Left ventricle myocardium inferior (tissue), 1 donor: ENCODE measurements around the gene OR52J3. TPM values are rescaled to one million over a fixed set of nuclear protein-coding genes. Genes with fewer than 3 reads are reported as not detected.
A peak's percentile ranks its signal among the peaks of the same experiment; 100 is the strongest.

Source experiments
- DNase-seq: peaks from one replicate; pipeline ENCODE4 v3.0.0-alpha.2; 2020
- H3K27ac ChIP-seq: fragments of 200-600 bp; replicated peaks from 2 replicates; pipeline ENCODE4 v1.8.0; 2021
- H3K27me3 ChIP-seq: fragments of 200-600 bp; 2 replicates; pipeline ENCODE4 v1.8.0; 2021; ENCODE audit warnings: low read depth
- H3K36me3 ChIP-seq: fragments of 200-600 bp; 2 replicates; pipeline ENCODE4 v1.8.0; 2021
- H3K4me1 ChIP-seq: fragments of 200-600 bp; 2 replicates; pipeline ENCODE4 v1.8.0; 2021
- H3K4me3 ChIP-seq: fragments of 200-600 bp; 2 replicates; pipeline ENCODE4 v1.8.0; 2021; ENCODE audit warnings: mild to moderate bottlenecking, moderate library complexity
- H3K9me3 ChIP-seq: fragments of 200-600 bp; replicated peaks from 2 replicates; pipeline ENCODE4 v1.8.0; 2021
- intact Hi-C: fragments of 100-400 bp; cut with micrococcal nuclease; formaldehyde crosslinking; loops from one replicate; pipeline ENCODE4 v1.11.0; 2022
- long read RNA-seq: library from polyadenylated mRNA; unstranded; transcript quantifications from one replicate; pipeline ENCODE4 v2.0.0, GENCODE V29; 2021
- total RNA-seq: library from RNA; stranded (reverse); fragmentation: NEBNext Ultra II Directional; extraction: Animal tissue kit (Norgen Biotek cat#: 25700); gene quantifications from one replicate; pipeline ENCODE4 v1.2.1, GENCODE V29; 2021
- TF ChIP-seq, protein P1 (sequence below): fragments of 200-600 bp; IDR thresholded peaks from 2 replicates; pipeline ENCODE4 v1.8.0; 2021; ENCODE audit warnings: antibody characterized with exemption, mild to moderate bottlenecking, borderline replicate concordance
- donor health status: DM: no; HTN: yes; CAD: no; lungs with severe emphysema.

OR52J3 gene
- not detected for total RNA-seq
- long read RNA-seq = 0 reads

DNA sequence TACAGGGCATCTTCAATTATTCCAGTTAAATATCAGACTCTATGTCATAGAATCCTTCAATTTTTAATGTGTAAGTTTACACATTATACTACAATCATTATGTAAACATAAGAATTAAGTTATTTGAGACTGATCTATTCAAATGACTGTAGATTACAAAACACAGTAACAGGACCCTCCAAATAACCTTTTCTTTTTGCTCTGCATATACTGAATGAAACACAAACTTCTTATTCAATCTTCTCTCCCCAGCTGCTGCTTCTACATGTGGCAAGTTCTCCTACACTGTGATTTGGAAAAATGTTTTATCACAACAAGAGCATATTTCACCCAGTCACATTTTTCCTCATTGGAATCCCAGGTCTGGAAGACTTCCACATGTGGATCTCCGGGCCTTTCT lies at the start of gene OR52J3:
OR52J3 (plus strand) TSS at position 301 of the 400 bp plus-strand sequence; CDS start at position 301, 0 bp downstream.
- intact Hi-C loops = no loop called here
- H3K36me3 ChIP-seq = no peaks in the 10 kb centered on the region
- no peak within 1 kb of the TSS for H3K27ac ChIP-seq
- no peaks in the 10 kb centered on the region for H3K27me3 ChIP-seq
- H3K9me3 ChIP-seq = no peaks in the 10 kb centered on the region
- TF ChIP-seq, protein P1, sequence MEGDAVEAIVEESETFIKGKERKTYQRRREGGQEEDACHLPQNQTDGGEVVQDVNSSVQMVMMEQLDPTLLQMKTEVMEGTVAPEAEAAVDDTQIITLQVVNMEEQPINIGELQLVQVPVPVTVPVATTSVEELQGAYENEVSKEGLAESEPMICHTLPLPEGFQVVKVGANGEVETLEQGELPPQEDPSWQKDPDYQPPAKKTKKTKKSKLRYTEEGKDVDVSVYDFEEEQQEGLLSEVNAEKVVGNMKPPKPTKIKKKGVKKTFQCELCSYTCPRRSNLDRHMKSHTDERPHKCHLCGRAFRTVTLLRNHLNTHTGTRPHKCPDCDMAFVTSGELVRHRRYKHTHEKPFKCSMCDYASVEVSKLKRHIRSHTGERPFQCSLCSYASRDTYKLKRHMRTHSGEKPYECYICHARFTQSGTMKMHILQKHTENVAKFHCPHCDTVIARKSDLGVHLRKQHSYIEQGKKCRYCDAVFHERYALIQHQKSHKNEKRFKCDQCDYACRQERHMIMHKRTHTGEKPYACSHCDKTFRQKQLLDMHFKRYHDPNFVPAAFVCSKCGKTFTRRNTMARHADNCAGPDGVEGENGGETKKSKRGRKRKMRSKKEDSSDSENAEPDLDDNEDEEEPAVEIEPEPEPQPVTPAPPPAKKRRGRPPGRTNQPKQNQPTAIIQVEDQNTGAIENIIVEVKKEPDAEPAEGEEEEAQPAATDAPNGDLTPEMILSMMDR = no peak
- DNase-seq = no peak
- no peak within 1 kb of the TSS for H3K4me3 ChIP-seq
- H3K4me1 ChIP-seq = no peaks in the 10 kb centered on the region

DNA sequence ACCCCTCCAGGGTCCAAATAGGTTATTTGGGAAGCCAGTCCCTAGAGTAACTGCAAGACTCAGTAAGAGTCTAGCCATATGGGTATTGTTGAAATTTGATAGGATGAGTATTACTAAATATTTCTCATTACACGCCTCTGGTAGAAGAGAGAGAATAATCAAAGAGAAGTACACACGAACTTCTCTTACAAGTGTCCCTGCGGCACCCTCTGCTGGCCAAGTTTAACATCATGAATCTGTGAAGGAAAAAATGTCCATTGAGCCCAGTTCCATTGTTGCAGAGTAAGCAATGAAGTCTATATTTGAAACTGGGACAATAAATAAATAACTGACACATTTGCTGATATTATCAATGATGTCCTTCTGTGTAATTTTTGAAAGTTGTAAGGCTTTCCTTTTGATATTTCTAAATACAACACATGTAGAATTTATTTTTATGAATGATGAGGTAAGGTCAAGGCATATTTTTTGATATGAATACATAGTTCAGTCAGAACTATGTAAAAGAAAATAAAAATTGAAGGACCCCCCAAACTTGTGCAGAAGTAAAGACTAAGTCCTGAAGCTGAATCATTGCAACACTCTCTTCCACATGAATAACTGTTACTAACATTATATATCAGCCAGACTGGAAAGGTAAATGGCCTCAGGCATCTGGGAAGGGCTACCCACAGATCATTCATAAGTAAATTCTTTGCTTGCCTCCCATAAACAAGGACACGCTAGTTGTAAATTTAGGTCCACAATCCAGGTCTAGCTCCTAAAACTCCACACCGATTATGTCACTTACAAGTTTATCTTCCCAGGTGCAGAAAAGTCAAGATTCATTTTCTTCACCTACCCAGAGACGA lies 41.7 kb upstream of the OR52J3 start:
- no peak overlapping the region for H3K4me3 ChIP-seq
- H3K9me3 ChIP-seq = no peaks in the 10 kb centered on the region
- no peaks in the 10 kb centered on the region for H3K27me3 ChIP-seq
- TF ChIP-seq, protein P1 = peak; percentile 73
- H3K36me3 ChIP-seq = no peaks in the 10 kb centered on the region
- peak; percentile 41 for DNase-seq
- no peak overlapping the region for H3K27ac ChIP-seq
- intact Hi-C loops = loop anchor here (5.0 kb wide), 1 partner anchor 367 kb away; the partner anchor contains the start of gene OR51D1
- H3K4me1 ChIP-seq = no peaks in the 10 kb centered on the region

DNA sequence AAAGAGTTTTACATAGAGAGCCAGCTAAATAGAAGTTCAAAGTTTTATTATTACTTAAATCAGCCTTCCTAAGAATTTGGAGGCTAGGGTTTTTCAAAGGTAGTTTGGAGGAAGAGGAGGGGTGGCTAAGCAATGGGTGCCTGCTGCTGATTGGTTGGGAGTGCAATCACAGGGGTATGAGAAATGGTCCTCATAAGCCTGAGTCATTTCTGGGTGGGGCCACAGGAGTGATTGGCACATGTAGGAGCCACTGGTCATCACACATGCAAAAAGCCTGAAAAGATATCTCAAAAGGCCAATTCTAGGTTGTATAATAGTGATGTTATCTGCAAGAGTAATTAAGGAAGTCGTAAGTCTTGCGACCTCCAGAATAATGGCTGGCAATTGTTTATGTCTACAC lies 38.8 kb upstream of the OR52J3 start:
- DNase-seq = no peak
- H3K4me3 ChIP-seq = no peak overlapping the region
- H3K9me3 ChIP-seq = no peaks in the 10 kb centered on the region
- H3K36me3 ChIP-seq = no peaks in the 10 kb centered on the region
- H3K4me1 ChIP-seq = no peaks in the 10 kb centered on the region
- no peaks in the 10 kb centered on the region for H3K27me3 ChIP-seq
- H3K27ac ChIP-seq = no peak overlapping the region
- intact Hi-C loops = no loop called here
- TF ChIP-seq, protein P1 = no peak

DNA sequence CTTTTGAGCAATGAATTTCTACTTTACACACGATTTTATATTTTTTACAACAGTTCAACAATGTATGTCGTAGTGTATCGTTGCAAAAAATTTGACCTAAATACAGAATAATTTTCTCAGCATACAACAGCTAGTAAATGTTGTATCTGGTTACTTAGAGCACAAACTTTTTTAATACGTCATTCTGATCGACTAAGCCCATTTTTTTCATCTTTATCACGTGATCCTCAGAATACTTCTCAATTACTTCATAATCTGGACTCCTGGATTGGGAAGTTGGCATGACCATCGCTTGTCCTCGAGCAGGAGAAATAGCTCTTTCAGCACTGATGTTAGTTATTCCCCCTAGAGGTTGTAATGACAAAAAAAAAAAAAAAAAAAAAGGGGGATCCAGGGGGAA lies 35.1 kb upstream of the OR52J3 start:
- H3K27me3 ChIP-seq = no peaks in the 10 kb centered on the region
- H3K4me1 ChIP-seq = no peaks in the 10 kb centered on the region
- no peak overlapping the region for H3K27ac ChIP-seq
- no peak for DNase-seq
- no peaks in the 10 kb centered on the region for H3K36me3 ChIP-seq
- intact Hi-C loops = no loop called here
- no peaks in the 10 kb centered on the region for H3K9me3 ChIP-seq
- no peak overlapping the region for H3K4me3 ChIP-seq
- TF ChIP-seq, protein P1 = no peak

DNA sequence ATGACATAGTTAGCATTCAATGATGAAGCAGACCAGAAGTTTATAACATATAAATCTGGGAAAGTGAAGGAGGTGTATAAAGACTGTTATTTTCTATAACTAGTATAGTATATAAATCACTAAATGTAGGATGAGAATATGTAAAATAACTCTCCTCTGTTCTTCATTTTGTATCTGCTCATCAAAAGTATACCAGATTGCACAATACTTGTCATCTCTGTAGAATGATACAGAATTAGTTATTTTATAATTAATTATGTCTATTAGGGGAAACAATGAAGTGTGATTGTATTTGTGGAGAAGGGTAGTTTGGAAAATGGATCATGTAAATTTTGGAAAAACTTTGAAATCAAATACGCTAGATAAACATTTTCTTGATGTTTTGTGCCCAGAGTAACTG lies 33.3 kb upstream of the OR52J3 start:
- no peaks in the 10 kb centered on the region for H3K9me3 ChIP-seq
- intact Hi-C loops = no loop called here
- no peaks in the 10 kb centered on the region for H3K4me1 ChIP-seq
- no peak overlapping the region for H3K4me3 ChIP-seq
- no peaks in the 10 kb centered on the region for H3K27me3 ChIP-seq
- DNase-seq = no peak
- TF ChIP-seq, protein P1 = no peak
- H3K36me3 ChIP-seq = no peaks in the 10 kb centered on the region
- no peak overlapping the region for H3K27ac ChIP-seq
